Posterior vena cava (tissue), 2 donors: ENCODE measurements around the gene IL7R. TPM values are rescaled to one million over a fixed set of nuclear protein-coding genes. Genes with fewer than 3 reads are reported as not detected.

Experiments used
- DNase-seq: peaks from one replicate; pipeline ENCODE4 v3.0.0-alpha.2; 2020; ENCODE audit warnings: low spot score
- intact Hi-C, 2 donors: fragments of 100-400 bp; cut with DNase I; formaldehyde crosslinking; loops; one replicate each; pipeline versions ENCODE4 v1.14.1 to v1.14.2; 2022 to 2023
- long read RNA-seq, 2 donors: library from polyadenylated mRNA; unstranded; transcript quantifications; one replicate each; pipeline ENCODE4 v2.0.0, GENCODE V29; 2020 to 2021
- total RNA-seq, 2 donors: library from RNA; stranded (reverse); fragmentation: NEBNext Ultra II Directional; extraction: Animal tissue kit (Norgen Biotek cat#: 25700); gene quantifications; one replicate each; pipeline ENCODE4 v1.2.1, GENCODE V29; 2021
- donor health status: DM: yes; HTN: yes; CAD: no.
- donor health status: DM: yes; HTN: yes; CAD: no.

IL7R gene, protein sequence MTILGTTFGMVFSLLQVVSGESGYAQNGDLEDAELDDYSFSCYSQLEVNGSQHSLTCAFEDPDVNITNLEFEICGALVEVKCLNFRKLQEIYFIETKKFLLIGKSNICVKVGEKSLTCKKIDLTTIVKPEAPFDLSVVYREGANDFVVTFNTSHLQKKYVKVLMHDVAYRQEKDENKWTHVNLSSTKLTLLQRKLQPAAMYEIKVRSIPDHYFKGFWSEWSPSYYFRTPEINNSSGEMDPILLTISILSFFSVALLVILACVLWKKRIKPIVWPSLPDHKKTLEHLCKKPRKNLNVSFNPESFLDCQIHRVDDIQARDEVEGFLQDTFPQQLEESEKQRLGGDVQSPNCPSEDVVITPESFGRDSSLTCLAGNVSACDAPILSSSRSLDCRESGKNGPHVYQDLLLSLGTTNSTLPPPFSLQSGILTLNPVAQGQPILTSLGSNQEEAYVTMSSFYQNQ
- total RNA-seq: 1 to 10 TPM; 4.2 to 5.3 TPM
- long read RNA-seq, donor 1: 0 reads
- long read RNA-seq, donor 2: 0 reads

DNA sequence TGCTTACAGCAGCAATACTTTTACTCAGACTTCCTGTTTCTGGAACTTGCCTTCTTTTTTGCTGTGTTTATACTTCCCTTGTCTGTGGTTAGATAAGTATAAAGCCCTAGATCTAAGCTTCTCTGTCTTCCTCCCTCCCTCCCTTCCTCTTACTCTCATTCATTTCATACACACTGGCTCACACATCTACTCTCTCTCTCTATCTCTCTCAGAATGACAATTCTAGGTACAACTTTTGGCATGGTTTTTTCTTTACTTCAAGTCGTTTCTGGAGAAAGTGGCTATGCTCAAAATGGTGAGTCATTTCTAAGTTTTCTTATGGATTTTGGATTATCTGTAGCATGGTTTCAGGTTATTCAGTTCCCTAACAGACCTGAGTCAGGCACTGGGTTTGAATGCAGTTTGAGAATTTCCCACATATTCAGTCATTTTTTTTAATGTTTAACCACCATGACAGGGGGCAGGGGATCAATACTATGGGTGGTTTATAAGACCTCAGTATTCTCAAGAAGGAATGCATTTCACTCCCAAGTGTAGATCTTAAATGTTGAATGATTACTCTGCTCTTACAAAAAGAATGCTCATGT lies at the start of gene IL7R:
IL7R (plus strand) TSS at position 127 of the 587 bp plus-strand sequence; CDS start at position 214, 87 bp downstream.
- DNase-seq: no peak

GRCh38 chr5:35810601-35811000 lies 46.1 kb upstream of the IL7R start:
- intact Hi-C loops: no loop called here
- no peak for DNase-seq

More for the DNA sequence above, at the start of gene IL7R:
- intact Hi-C loops: no loop called here

GRCh38 chr5:35811108-35811741 lies 45.5 kb upstream of the IL7R start:
- intact Hi-C loops: no loop called here
- DNase-seq: no peak

GRCh38 chr5:35813521-35813920 lies 43.2 kb upstream of the IL7R start:
- DNase-seq: no peak
- intact Hi-C loops: no loop called here

- intact Hi-C loops: no loop called here
These were observed 41.4 kb upstream of the IL7R start for GRCh38 chr5:35815089-35815936.

GRCh38 chr5:35816881-35817521 lies 39.7 kb upstream of the IL7R start:
- no peak for DNase-seq
- intact Hi-C loops: no loop called here

More at GRCh38 chr5:35815089-35815936, 41.4 kb upstream of the IL7R start:
- DNase-seq: no peak

GRCh38 chr5:35819026-35819425 lies 37.7 kb upstream of the IL7R start:
- DNase-seq: no peak
- intact Hi-C loops: no loop called here

DNA sequence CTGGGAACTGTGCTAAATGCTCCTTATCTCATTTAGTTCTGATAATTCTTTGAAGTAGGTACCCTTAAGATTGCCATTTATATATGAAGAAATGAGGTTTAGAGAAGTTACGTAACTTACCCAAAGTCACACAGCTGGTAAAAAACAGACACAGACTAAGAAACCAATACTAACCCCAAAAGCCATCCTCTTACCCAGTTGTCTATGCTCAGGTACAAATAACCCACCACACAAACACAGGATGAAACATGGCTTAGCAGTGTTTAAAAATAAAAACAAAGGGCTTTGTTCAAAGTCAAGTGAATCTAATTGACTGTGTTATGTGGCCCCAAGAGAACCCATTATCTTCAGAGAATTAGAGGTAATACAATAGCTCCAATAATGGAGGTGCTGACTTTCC lies 37.0 kb upstream of the IL7R start:
- intact Hi-C loops: no loop called here
- DNase-seq: no peak

- no peak for DNase-seq
- intact Hi-C loops: no loop called here
These were observed 36.0 kb upstream of the IL7R start for GRCh38 chr5:35820735-35821134.

GRCh38 chr5:35821513-35821912 lies 35.2 kb upstream of the IL7R start:
- intact Hi-C loops: no loop called here

GRCh38 chr5:35822511-35822910 lies 34.2 kb upstream of the IL7R start:
- intact Hi-C loops: no loop called here
- no peak for DNase-seq

More at GRCh38 chr5:35821513-35821912, 35.2 kb upstream of the IL7R start:
- no peak for DNase-seq

- DNase-seq: no peak
- intact Hi-C loops: no loop called here
These were observed 33.2 kb upstream of the IL7R start for GRCh38 chr5:35823347-35824098.

DNA sequence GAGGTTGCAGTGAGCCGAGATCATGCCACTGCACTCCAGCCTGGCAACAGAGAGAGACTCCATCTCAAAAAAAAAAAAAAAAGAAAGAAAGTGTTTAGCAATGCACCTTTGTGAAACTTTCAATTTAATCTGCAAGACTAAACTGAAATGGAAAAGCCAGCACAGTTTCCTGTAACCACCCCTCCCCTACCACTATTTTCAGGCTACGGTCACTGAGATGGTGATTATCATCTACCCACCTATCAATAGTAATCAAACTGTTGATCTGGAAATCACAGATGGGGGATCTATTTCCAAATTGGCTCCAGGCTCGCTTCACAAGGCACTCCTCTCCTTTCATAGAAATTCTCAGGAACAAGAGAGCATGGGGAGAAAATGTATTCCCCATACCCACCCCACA lies 30.6 kb upstream of the IL7R start:
- DNase-seq: no peak
- intact Hi-C loops: no loop called here

GRCh38 chr5:35826554-35826953 lies 30.1 kb upstream of the IL7R start:
- DNase-seq: no peak
- intact Hi-C loops: no loop called here

GRCh38 chr5:35828082-35828598 lies 28.6 kb upstream of the IL7R start:
- no peak for DNase-seq
- intact Hi-C loops: no loop called here

DNA sequence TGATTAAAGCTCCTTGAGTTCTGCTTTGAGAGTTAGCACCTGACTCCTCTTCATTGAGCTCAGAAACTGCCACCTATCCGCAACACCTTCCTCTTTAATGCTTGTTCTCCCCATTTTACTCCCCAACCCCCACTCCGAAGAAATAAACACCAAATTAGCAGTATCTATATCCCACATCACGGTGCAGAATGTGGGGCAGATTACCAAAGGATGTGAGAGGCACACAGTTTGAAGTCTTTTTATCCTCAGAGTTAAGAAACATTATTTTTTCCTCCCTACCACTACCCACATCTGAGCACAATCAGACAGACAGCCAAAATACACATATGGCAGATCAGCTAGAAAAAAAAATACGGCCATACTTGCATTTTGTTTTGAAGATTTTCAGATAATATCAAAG lies 26.1 kb upstream of the IL7R start:
- DNase-seq: no peak
- intact Hi-C loops: no loop called here

DNA sequence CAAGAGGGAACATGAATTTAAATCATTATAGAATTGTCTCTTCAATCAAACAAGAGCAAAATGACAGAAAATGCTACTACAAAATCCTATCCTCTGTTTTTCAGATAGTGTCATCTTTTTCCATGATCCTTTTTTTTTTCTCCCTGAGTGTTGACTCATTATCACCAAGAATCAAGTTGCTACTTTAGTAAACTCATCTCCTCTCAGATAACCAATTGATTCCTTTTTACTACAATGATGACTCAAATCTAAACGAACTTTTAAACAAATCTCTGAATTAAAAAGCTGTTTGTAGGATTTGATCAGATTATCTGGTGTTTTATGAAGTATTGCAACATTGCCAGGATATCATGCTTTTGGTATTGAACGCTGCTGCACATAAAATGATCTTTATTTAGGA lies 23.9 kb upstream of the IL7R start:
- DNase-seq: no peak
- intact Hi-C loops: no loop called here

GRCh38 chr5:35833224-35833623 lies 23.5 kb upstream of the IL7R start:
- DNase-seq: no peak
- intact Hi-C loops: no loop called here
